Neural cell (in vitro differentiated cells): ENCODE data around the gene CPD. TPM values are rescaled to one million over a fixed set of nuclear protein-coding genes. Genes with fewer than 3 reads are reported as not detected.

Experiments
- H2AFZ ChIP-seq: fragments of 200-600, 300-800 bp; sonication (generic), shearing (Covaris generic); 2 replicates; pipeline ENCODE4 v1.6.0; 2014; ENCODE audit warnings: low read depth, mild to moderate bottlenecking, antibody characterized with exemption, low read length, moderate library complexity
- H3F3A ChIP-seq: fragments of 200-600 bp; shearing (Covaris generic); 2 replicates; pipeline ENCODE4 v1.6.1; 2016; ENCODE audit warnings: mild to moderate bottlenecking, moderate library complexity, mixed read lengths, antibody characterized with exemption, low read length; ENCODE audit not compliant: insufficient read depth, poor library complexity, severe bottlenecking
- H3K27ac ChIP-seq: fragments of 200-600, 300-800 bp; sonication (generic), shearing (Covaris generic); 2 replicates; pipeline ENCODE4 v1.5.1; 2014; ENCODE audit warnings: mild to moderate bottlenecking, low read length, moderate library complexity
- H3K27me3 ChIP-seq: fragments of 300-800, 200-600 bp; sonication (generic), shearing (Covaris generic); 2 replicates; pipeline ENCODE4 v1.6.0; 2014; ENCODE audit warnings: mild to moderate bottlenecking, low read depth, low read length, moderate library complexity; ENCODE audit not compliant: insufficient read depth
- H3K36me3 ChIP-seq: fragments of 300-800, 200-600 bp; sonication (generic), shearing (Covaris generic); 2 replicates; pipeline ENCODE4 v1.5.1; 2014; ENCODE audit warnings: mild to moderate bottlenecking, antibody characterized with exemption, low read length, moderate library complexity; ENCODE audit not compliant: insufficient read depth
- H3K4me2 ChIP-seq: fragments of 300-800, 200-600 bp; sonication (generic), shearing (Covaris generic); 2 replicates; pipeline ENCODE4 v1.6.0; 2014; ENCODE audit warnings: mild to moderate bottlenecking, low read length
- H3K4me3 ChIP-seq: fragments of 300-800, 200-600 bp; sonication (generic), shearing (Covaris generic); 2 replicates; pipeline ENCODE4 v1.5.1; 2014; ENCODE audit warnings: mild to moderate bottlenecking, low read length, moderate library complexity
- H3K79me2 ChIP-seq: fragments of 200-600 bp; shearing (Covaris generic); replicated peaks from 2 replicates; pipeline ENCODE4 v1.6.0; 2014; ENCODE audit warnings: mild to moderate bottlenecking, low read length, moderate library complexity; ENCODE audit not compliant: insufficient read depth
- H3K9ac ChIP-seq: fragments of 300-800, 200-600 bp; sonication (generic), shearing (Covaris generic); 2 replicates; pipeline ENCODE4 v1.6.1; 2016; ENCODE audit warnings: mild to moderate bottlenecking, low read length, mixed read lengths
- H3K9me2 ChIP-seq: fragments of 200-600 bp; shearing (Covaris generic); 2 replicates; pipeline ENCODE4 v1.6.1; 2016; ENCODE audit warnings: mild to moderate bottlenecking, low read length, mixed read lengths; ENCODE audit not compliant: insufficient read depth
- H3K9me3 ChIP-seq: fragments of 200-600, 300-800 bp; sonication (generic), shearing (Covaris generic); 2 replicates; pipeline ENCODE4 v1.6.1; 2016; ENCODE audit warnings: mild to moderate bottlenecking, mixed run types, low read length, moderate library complexity, mixed read lengths
- H4K20me1 ChIP-seq: fragments of 200-600 bp; shearing (Covaris generic); 2 replicates; pipeline ENCODE4 v1.6.1; 2016; ENCODE audit warnings: mild to moderate bottlenecking, mixed run types; ENCODE audit not compliant: insufficient read depth
- EP300 ChIP-seq: fragments of 450-650 bp; conservative IDR thresholded peaks from 2 replicates; pipeline ENCODE4 v1.6.1; 2014; ENCODE audit warnings: antibody characterized with exemption, mild to moderate bottlenecking, moderate library complexity; ENCODE audit not compliant: poor library complexity, severe bottlenecking
- EZH2 ChIP-seq: fragments of 200-600, 300-800 bp; shearing (Covaris generic), sonication (generic); IDR thresholded peaks from 2 replicates; pipeline ENCODE4 v1.6.1; 2014; ENCODE audit warnings: antibody characterized with exemption, low read length, borderline replicate concordance, mild to moderate bottlenecking; ENCODE audit not compliant: insufficient read depth, poor library complexity, severe bottlenecking
- MXI1 ChIP-seq: fragments of 450-650 bp; conservative IDR thresholded peaks from 2 replicates; pipeline ENCODE4 v1.6.1; 2014; ENCODE audit warnings: antibody characterized with exemption, mild to moderate bottlenecking; ENCODE audit not compliant: poor library complexity, severe bottlenecking
- POLR2AphosphoS5 ChIP-seq: IDR thresholded peaks from 2 replicates; pipeline ENCODE4 v1.6.1; 2012
- RAD21 ChIP-seq: fragments of 450-650 bp; conservative IDR thresholded peaks from 2 replicates; pipeline ENCODE4 v1.6.1; 2014; ENCODE audit warnings: antibody characterized with exemption, mild to moderate bottlenecking, moderate library complexity
- REST ChIP-seq: IDR thresholded peaks from 2 replicates; pipeline ENCODE4 v1.6.1; 2012; ENCODE audit warnings: borderline replicate concordance
- SMC3 ChIP-seq: fragments of 450-650 bp; conservative IDR thresholded peaks from 2 replicates; pipeline ENCODE4 v1.6.1; 2014; ENCODE audit warnings: antibody characterized with exemption, mild to moderate bottlenecking, moderate library complexity; ENCODE audit not compliant: poor library complexity
- TAF1 ChIP-seq: IDR thresholded peaks from 2 replicates; pipeline ENCODE4 v1.6.1; 2012; ENCODE audit warnings: low read depth
- polyA plus RNA-seq: library from polyadenylated mRNA; depleted of rRNA; stranded (reverse); fragments of >200 nt; gene quantifications from 2 replicates; pipeline ENCODE4 v1.2.3, GENCODE V29; 2014
- TF ChIP-seq, protein P1 (sequence below): fragments of 450-650 bp; IDR thresholded peaks from 2 replicates; pipeline ENCODE4 v1.5.1; 2014; ENCODE audit warnings: antibody characterized with exemption, mild to moderate bottlenecking, moderate library complexity; ENCODE audit not compliant: poor library complexity, severe bottlenecking

Gene CPD
- polyA plus RNA-seq, 1 donor from 2014 or later: 14.1 TPM

DNA sequence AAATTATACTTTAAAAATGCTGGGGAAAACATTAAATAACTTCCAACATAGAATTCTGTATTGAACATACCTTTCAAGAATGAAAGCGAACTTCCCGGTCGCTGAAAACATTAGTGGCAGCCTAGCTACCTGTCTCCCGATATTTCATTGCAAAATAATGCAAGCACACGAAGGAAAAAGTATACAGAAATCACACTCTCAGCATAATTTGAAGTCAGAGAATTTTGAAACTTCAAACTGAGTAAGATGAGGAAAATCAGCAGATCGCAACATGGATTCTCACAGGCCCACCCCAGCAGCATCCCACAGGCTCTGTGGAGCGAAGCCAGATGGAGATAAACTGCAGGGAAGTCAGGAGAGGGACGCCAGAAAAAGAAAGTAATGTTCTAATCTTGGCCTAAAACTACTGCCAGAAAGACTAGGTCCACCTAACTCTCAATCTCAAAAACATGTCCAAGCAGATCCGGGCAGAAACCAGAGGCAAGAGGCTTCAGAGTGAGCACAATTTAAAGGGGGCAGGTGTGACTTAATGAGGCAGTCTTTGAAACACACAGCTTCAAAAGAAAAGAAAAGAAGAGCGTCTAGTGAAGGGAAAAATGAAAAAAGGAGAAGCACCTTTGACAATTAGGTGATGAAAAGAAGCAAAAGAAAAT, 93.6 kb downstream of the CPD start:
- Histone ChIP-seq H4K20me1 (no peaks in the 10 kb centered on the region), H3F3A (no peaks in the 10 kb centered on the region), H3K4me2 (no peak overlapping the region), H3K79me2 (peaks cover 1% of the 10 kb centered on the region), H3K27ac (no peak overlapping the region), H3K9me3 (no peaks in the 10 kb centered on the region), H3K36me3 (no peaks in the 10 kb centered on the region), H3K27me3 (no peaks in the 10 kb centered on the region), H3K4me3 (no peak overlapping the region), H3K9ac (no peak overlapping the region), H3K9me2 (no peaks in the 10 kb centered on the region), H2AFZ (no peak overlapping the region)
- no peak for TF ChIP-seq SMC3
- no peak for TF ChIP-seq MXI1
- no peak for TF ChIP-seq RAD21
- TF ChIP-seq EZH2: no peak
- no peak for TF ChIP-seq EP300
- no peak for TF ChIP-seq REST
- no peak for TF ChIP-seq TAF1

DNA sequence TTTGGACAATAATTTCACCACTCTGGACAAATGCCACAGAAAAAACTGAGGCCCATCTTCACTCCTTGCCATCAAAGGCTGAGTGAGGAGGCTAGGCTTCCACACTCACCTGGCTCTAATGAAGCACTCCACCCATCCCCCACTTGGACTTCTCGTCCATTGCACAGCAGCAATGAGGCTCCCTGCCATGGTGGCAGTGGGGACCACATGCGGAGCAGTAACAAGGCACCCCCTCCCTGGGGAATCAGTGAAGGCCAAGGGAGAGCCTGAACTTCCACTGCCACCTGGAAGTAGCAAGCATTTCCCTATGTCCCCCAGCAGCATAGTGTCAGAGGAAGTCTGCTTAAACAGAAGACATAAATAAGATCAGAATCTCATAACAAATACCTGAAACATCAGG, 96.5 kb downstream of the CPD start:
- no peak for TF ChIP-seq MXI1
- TF ChIP-seq TAF1: no peak
- TF ChIP-seq EP300: no peak
- TF ChIP-seq POLR2AphosphoS5: no peak
- TF ChIP-seq SMC3: no peak
- no peak for TF ChIP-seq REST
- TF ChIP-seq EZH2: no peak
- TF ChIP-seq, protein P1, sequence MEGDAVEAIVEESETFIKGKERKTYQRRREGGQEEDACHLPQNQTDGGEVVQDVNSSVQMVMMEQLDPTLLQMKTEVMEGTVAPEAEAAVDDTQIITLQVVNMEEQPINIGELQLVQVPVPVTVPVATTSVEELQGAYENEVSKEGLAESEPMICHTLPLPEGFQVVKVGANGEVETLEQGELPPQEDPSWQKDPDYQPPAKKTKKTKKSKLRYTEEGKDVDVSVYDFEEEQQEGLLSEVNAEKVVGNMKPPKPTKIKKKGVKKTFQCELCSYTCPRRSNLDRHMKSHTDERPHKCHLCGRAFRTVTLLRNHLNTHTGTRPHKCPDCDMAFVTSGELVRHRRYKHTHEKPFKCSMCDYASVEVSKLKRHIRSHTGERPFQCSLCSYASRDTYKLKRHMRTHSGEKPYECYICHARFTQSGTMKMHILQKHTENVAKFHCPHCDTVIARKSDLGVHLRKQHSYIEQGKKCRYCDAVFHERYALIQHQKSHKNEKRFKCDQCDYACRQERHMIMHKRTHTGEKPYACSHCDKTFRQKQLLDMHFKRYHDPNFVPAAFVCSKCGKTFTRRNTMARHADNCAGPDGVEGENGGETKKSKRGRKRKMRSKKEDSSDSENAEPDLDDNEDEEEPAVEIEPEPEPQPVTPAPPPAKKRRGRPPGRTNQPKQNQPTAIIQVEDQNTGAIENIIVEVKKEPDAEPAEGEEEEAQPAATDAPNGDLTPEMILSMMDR: no peak
- no peak for TF ChIP-seq RAD21

More for the DNA sequence above, 96.5 kb downstream of the CPD start:
- H3K9me2 ChIP-seq: no peaks in the 10 kb centered on the region
- no peak overlapping the region for H3K4me3 ChIP-seq
- H3K27ac ChIP-seq: no peak overlapping the region
- H4K20me1 ChIP-seq: no peaks in the 10 kb centered on the region
- no peaks in the 10 kb centered on the region for H3K36me3 ChIP-seq
- H3K9me3 ChIP-seq: no peaks in the 10 kb centered on the region
- no peak overlapping the region for H3K9ac ChIP-seq
- H3K27me3 ChIP-seq: no peaks in the 10 kb centered on the region
- peaks cover 21% of the 10 kb centered on the region for H3K79me2 ChIP-seq
- no peak overlapping the region for H3K4me2 ChIP-seq
- H3F3A ChIP-seq: no peaks in the 10 kb centered on the region
- no peak overlapping the region for H2AFZ ChIP-seq
